ENCODE results near the gene SORCS2.

DNA sequence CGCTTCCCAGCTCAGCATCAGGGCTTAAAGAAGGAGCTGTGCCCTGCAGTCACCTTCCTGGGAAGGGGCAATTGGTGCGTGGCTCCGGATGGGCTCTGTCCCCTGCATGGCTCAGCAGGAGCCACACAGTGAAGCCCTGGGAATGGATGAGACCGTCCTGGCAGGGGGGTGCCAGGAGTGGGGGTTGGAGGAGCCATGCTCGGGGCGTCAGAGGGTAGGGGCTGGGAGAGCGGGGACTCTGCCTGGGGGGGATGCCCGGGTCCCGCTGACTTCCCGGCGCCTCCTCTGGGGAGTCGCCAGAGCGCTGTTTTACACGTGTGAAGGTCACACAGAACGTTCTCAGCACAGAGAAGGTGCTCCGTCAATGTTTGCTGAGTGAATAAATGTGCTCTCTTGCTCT is 563.2 kb downstream of the SORCS2 start:
- TF ChIP-seq CTCF (IDR thresholded peaks at IDR 0.05; ENCODE audit: low read length), result no peak
- no peak for TF ChIP-seq EZH2 (IDR thresholded peaks at IDR 0.05; ENCODE audit: borderline replicate concordance, low read length)

Data from OCI-LY1 (cell line).